ENCODE measurements around the gene SLC29A2.
A peak's percentile ranks its signal among the peaks of the same experiment; 100 is the strongest.

The SLC29A2 gene

GRCh38 chr11:66349084-66349386, 22.5 kb downstream of the SLC29A2 start:
- no peak for DNase-seq (ENCODE audit: low spot score)

GRCh38 chr11:66347425-66348276, 23.9 kb downstream of the SLC29A2 start, which contains the start of gene B4GAT1:
TSS of gene B4GAT1 (minus strand) at chr11:66347629. CDS start at chr11:66347545, 84 bp downstream.
- DNase-seq (ENCODE audit: low spot score) = peak; percentile 94

- no peak for DNase-seq (ENCODE audit: low spot score)
Observed at GRCh38 chr11:66346476-66347424, 24.8 kb downstream of the SLC29A2 start.

DNA sequence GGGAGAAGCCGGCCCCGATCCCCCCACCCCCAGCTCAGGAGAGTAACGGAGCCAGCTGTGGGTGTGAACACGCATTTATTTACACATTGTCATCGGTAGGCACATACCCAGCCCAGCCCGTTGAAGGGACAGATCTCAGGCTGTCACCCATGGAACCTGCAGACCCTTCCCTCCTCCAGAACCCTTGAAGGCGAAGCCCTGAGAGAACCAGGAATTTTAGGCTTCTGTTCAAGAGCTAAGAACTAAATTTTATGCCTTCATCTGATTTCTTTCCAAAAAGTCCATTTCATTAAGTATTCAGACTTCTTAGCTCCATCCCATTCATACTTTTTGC, 26.3 kb downstream of the SLC29A2 start:
- DNase-seq (ENCODE audit: low spot score) = no peak

DNA sequence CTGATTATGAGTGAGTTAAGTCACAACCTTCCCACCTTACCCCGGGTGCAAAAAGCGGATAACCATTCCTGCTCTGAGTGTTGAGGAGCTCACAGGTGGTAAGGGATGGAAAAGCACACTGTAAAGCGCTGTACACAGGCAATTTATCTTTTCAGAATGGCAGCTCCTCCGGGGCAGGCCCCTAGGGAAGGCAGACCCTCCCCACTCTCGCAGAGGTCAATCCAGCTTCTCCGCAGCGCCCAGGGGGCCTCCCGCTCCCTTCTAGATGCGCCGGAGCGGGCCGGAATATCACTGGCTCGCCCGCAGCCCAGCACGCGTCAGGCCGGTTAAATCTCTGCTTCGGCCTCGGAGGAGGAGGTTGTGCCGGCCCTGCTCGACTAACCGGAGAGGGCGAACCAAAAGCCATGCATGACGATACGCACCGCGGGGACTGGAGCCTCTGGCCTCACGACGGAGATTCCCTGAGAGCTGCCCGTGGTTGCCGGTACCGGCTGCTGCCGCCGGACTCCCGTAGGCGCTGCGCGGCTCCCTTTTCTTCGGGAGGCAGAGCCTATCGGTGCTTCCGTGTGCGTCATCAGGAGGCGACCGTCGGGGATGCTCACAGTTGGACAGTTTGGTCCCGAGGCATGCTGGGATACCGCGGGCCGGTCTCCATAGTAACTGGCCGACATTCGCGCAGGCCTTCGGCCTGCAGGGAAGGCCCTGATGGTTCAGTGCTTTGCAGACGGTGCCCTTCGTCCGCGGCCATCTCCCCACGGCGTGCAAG, 26.8 kb downstream of the SLC29A2 start, which contains the start of gene BRMS1:
Gene BRMS1 (minus strand): TSS at position 555 of the 766 bp plus-strand sequence. CDS start 2,870 bp downstream, outside the sequence.
- DNase-seq (ENCODE audit: low spot score) = peak; percentile 95

- DNase-seq (ENCODE audit: low spot score) = no peak
Observed at GRCh38 chr11:66343176-66343575, 28.4 kb downstream of the SLC29A2 start.

DNA sequence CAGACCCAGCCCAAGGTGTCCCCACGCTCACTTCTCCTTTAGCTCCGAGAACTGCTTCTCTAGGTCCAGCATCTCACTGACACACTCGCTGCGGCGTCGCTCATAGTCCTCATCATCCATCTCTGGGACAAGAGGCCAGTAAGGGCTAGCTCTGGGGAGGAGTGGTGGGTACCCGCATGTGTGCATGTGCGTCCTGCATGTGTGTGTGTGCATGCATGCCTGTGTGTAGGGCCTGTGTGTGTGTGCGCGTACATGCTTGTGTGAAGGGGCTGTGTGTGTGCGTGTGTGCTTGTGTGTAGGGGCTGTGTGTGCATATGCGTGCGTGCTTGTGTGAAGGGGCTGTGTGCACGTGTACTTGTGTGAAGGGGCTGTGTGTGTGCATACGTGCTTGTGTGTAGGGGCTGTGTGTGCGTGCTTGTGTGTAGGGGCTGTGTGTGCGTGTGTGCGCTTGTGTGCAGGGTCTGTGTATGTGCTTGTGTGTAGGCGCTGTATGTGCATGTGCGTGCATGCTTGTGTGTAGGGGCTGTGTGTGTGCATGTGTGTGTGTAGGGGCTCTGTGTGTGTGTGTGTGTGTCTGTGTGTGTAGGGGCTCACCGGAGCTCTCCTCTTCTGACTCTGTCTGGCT, 29.9 kb downstream of the SLC29A2 start:
- no peak for DNase-seq (ENCODE audit: low spot score)

- no peak for DNase-seq (ENCODE audit: low spot score)
Observed at GRCh38 chr11:66340596-66341501, 30.7 kb downstream of the SLC29A2 start.

DNA sequence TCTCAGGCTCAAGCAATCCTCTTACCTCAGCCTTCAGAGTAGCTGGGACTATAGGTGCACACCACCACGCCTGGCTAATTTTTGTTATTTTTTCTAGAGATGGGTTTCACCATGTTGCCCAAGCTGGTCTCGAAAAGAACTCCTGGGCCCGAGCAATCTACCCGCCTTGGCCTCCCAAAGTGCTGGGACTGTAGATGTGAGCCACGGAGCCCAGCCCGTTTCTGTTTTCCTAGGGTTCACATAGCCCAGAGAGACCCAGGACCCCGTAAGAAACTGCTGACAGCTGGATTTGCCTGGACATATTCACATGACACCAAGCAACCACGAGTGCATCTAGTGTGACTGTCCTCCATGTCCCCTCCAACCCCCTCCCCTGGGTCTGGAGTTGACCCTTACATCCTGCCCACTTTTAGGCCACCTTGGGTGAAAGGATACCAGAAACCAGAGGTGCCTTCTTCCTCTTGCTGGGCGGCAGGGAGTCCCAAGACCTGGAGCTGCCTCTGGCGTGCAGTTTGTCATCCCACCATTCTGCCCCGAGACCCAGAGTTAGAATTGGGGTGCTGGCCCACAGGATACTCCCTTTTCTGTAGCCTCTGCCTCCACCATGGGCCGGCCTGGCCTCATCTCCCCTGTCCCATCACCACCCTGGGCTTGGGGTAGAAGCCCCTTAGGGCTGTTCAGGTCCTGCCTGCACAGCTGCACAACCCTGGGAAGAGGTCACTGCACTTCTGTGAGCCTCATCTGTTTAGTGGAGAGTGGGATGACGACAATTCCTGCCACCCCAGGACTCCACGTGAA, 31.7 kb downstream of the SLC29A2 start:
- DNase-seq (ENCODE audit: low spot score) = no peak

- DNase-seq (ENCODE audit: low spot score) = no peak
Observed at GRCh38 chr11:66339162-66339675, 32.3 kb downstream of the SLC29A2 start.

DNA sequence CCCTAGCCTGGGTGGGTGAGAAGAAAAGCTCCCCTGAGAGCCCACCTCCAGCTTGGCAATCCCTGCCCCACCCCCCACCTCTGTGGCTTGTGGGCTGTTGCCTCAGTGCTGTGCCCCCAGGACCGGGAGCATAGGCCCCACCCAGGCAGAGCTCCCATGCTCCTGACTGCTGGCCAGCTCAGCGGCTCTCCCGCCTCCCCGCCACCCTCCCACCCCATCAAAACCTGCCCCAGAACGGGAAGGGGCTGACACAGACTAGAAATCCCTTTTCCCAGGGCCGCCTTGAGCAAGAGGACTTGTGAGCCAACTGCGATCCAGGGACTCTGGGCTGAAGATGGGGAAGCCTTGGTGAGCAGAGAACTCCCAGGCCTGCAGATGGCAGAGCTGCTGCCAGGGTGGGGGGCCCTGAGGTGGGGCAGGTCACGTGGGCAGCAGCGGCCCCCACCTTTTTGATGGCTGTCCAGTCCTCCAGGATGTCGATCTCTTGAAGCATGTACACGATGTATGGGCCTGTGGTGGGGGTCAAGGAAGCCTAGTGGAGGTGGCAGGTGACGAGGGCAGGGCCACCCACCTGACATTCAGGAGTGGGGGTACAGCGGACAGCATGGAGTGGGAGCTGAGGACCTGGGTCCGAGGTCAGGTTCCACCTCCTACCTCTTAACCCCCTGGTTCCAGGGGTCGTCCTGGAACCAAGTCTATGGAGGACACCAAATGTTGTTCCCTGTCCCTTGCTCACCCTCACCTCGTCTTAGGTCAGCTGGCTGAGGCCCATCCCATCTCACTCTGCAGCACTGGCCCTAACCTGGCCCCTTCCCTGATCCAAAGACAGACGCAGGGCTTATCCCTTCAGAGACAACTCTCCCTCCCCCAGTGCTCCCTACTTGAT, 33.0 kb downstream of the SLC29A2 start:
- no peak for DNase-seq (ENCODE audit: low spot score)

DNA sequence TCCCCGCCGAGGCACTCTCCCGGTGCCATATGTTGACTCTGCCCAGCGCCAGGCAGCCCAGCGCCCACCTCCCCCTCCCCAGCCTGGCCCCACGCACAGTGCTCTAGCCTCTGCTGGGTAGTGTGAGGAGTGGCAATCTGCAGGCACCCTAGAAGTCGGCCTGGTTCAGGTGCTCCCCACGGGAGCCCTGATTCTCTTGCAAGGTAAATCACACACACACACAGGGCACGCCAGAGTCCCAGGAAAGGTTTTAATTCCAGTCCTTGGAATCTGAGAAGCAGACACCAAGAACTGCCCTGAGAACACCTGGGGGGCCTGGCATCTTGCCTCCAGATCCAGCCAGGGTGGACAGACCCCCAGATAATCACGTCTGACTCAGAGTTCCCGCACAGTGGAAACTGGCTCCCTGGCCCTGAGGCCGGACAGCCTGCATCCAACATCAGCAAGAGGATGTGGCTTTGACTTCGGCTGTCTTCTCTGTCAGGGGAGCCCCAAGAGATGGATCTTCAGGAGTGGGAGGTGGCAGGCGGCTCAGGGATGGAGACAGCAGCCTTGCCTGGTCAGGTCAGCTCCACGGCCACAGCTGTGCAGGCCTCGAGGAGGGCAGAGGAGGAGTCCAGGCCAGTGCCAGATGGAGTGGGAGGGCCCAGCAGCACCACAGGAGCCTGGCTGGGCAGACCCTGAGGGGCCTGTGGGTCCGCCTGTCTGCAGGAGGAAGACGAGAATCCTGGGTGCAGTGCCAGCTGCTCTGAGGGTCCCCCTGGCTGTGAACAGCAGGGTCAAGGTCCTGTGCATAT, 34.3 kb downstream of the SLC29A2 start:
- DNase-seq (ENCODE audit: low spot score) = no peak

DNA sequence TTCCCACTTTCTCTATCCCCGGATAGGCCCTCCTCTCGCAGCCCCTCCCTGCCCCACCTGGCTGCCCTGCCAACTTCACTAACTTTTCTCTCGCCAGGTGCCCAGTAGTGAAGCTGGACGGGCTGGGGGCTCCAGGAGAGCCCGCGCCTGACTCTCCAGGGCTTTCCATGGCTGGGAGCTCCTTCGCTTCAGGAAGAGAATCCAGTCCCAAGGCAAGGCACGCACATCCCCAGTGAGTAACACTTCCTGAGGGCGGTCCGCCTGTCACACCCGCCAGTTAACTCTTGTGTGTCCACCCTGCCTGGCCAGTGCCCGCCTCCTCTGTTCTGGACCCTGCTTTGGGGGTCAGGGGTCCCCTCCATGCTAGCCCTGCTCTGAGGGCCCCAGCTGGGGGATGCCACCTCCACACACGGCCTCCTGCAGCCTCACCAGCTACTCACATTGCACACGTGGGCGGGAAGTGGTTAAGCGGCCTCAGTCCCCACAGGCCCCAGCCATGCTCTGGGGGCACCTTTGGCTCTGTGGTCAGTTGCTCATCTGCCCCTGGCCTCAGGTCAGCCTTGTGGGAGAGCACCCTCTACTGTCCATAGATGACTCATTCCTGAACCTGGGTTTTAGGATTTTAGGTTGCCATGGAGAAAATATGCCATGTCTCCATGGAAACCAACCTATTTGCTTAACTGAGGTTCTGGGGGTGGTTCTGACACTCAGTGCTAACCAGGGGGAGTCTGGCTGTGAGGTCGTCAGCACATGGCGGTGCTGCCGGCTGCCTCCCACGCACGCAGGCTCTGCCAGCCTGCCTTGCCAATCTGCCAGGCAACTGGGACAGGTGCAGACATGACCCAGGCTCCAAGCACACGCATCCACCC, 35.1 kb downstream of the SLC29A2 start, which contains the start of gene RIN1:
Gene RIN1 (minus strand): TSS at position 201 of the 869 bp plus-strand sequence. CDS start 32 bp downstream, at position 169.
- DNase-seq (ENCODE audit: low spot score) = peak; percentile 26

DNA sequence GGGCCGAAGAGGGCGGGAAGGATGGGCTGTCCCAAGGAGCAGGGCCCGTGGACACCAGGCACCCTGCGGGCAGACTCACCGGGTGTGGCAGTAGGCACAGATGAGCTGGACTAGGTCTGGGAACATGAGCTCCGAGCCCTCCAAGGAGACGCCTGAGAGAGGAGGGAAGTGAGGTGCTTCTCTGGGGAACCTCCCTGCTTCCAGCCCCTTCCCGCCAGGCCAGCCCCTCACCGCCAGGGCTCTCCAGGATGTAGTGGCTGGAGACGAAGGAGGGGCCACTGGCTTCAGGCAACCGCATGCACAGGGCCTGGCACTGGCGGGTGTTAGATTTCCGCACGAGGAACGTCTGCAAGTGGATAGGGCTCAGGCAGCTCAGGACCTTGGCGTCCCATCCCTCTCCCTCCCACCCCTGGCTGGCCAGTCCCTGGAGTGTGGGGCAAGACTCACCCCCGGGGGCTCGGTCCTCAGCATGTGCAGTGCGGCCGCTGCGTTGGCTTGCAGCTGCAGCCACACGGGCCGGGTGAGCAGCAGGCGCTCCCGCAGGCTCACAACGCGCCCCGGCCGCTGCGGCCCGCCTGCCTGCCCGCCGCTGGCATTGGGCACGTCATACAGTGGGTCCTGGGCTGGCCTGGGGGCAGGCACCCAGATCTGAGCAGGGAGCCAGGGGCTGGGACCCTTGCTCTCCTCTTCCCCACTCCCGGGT, 35.9 kb downstream of the SLC29A2 start:
- no peak for DNase-seq (ENCODE audit: low spot score)

- no peak for DNase-seq (ENCODE audit: low spot score)
Observed at GRCh38 chr11:66334605-66335442, 36.7 kb downstream of the SLC29A2 start.
